GM12878 (cell line): ENCODE measurements around the gene FRMD8. TPM values are rescaled to one million over a fixed set of nuclear protein-coding genes. Genes with fewer than 3 reads are reported as not detected.

Experiments
- ATAC-seq: fragments of 200-7000 bp; cut with Tn5 transposase; 3 replicates; pipeline ENCODE4 v1.9.1; 2020; ENCODE audit warnings: mild to moderate bottlenecking, moderate library complexity
- BruUV-seq: library from RNA; stranded (reverse); fragments of 400-500 nt; replicated peaks from 2 replicates; lab custom pipeline; 2021; lab: Mats Ljungman, UMichigan
- CTCF ChIA-PET: fragments of 300-600 bp; sonication (Branson Sonifier 250); formaldehyde crosslinking; extraction: SDS; loops from one replicate; lab custom pipeline; 2021; ENCODE audit warnings: inconsistent platforms; lab: Yijun Ruan, JAX
- POLR2A ChIA-PET: fragments of 350-600 bp; formaldehyde crosslinking; extraction: SDS; loops from one replicate; lab custom pipeline; 2021; ENCODE audit warnings: inconsistent platforms; lab: Charles Lee
- RAD21 ChIA-PET: fragments of 300-600 bp; sonication (Branson Sonifier 250); formaldehyde crosslinking; loops from one replicate; lab custom pipeline; 2023; ENCODE audit warnings: antibody characterized with exemption; ENCODE audit not compliant: unreplicated experiment; lab: Charles Lee
- SMC1A ChIA-PET: fragments of 300-600 bp; sonication (Branson Sonifier 250); formaldehyde crosslinking; loops from one replicate; lab custom pipeline; 2023; ENCODE audit not compliant: unreplicated experiment, uncharacterized antibody; lab: Charles Lee
- DNase-seq: peaks from one replicate; pipeline ENCODE4 v3.0.0-alpha.2; 2011; ENCODE audit warnings: low read depth, low spot score
- FAIRE-seq: peaks from 3 replicates; lab custom pipeline; 2011; peaks lifted over from hg19 to GRCh38; lab: Jason Lieb, UNC
- H2AFZ ChIP-seq: 2 replicates; pipeline ENCODE4 v1.6.0; 2011; ENCODE audit warnings: low read depth, low read length, control low read depth; ENCODE audit not compliant: control insufficient read depth
- H3K27ac ChIP-seq: 2 replicates; pipeline ENCODE4 v1.5.1; 2011; ENCODE audit warnings: control low read depth; ENCODE audit not compliant: control insufficient read depth, insufficient read depth
- H3K27me3 ChIP-seq, 2 experiments: replicated peaks in 1 of 2; 2 replicates each; pipeline versions ENCODE4 v1.6.0 to v1.6.1; 2011; ENCODE audit warnings: low read length in 1 of 2; ENCODE audit not compliant: control insufficient read depth in 2 of 2, insufficient read depth in 2 of 2
- H3K36me3 ChIP-seq, 2 experiments: 2 replicates each; pipeline ENCODE4 v1.5.1; 2011; ENCODE audit warnings: low read length in 1 of 2; ENCODE audit not compliant: control insufficient read depth in 2 of 2, insufficient read depth in 2 of 2
- H3K4me1 ChIP-seq: 2 replicates; pipeline ENCODE4 v1.6.1; 2011; ENCODE audit warnings: mild to moderate bottlenecking, low read length, moderate library complexity, mixed read lengths; ENCODE audit not compliant: control insufficient read depth, insufficient read depth
- H3K4me2 ChIP-seq: 2 replicates; pipeline ENCODE4 v1.6.0; 2011; ENCODE audit warnings: control low read depth; ENCODE audit not compliant: control insufficient read depth, insufficient read depth
- H3K4me3 ChIP-seq: fragments of 200-600 bp; sonication (generic); 2 replicates; pipeline ENCODE4 v1.5.1; 2016
- H3K79me2 ChIP-seq: 2 replicates; pipeline ENCODE4 v1.6.0; 2011; ENCODE audit warnings: low read length; ENCODE audit not compliant: control insufficient read depth, insufficient read depth
- H3K9ac ChIP-seq: 2 replicates; pipeline ENCODE4 v1.8.0; 2011; ENCODE audit warnings: low read length, control low read depth, mixed read lengths; ENCODE audit not compliant: control insufficient read depth, insufficient read depth
- H3K9me3 ChIP-seq: replicated peaks from 3 replicates; pipeline ENCODE4 v1.5.1; 2011; ENCODE audit warnings: mild to moderate bottlenecking, low read length; ENCODE audit not compliant: control insufficient read depth, insufficient read depth
- H4K20me1 ChIP-seq: 2 replicates; pipeline ENCODE4 v1.6.0; 2011; ENCODE audit not compliant: control insufficient read depth, insufficient read depth
- CBFB ChIP-seq: IDR thresholded peaks from 2 replicates; pipeline ENCODE4 v1.6.1; 2016; ENCODE audit warnings: antibody characterized with exemption, low read depth
- IKZF1 ChIP-seq: fragments of 450-650 bp; conservative IDR thresholded peaks from 2 replicates; pipeline ENCODE4 v1.6.1; 2017; ENCODE audit warnings: antibody characterized with exemption, mild to moderate bottlenecking
- MEF2A ChIP-seq: IDR thresholded peaks from 2 replicates; pipeline ENCODE4 v1.6.1; 2011; ENCODE audit warnings: low read depth, mild to moderate bottlenecking, low read length, moderate library complexity; ENCODE audit not compliant: insufficient read depth
- PML ChIP-seq: IDR thresholded peaks from 2 replicates; pipeline ENCODE4 v1.6.1; 2012; ENCODE audit warnings: low read length, inconsistent platforms
- POLR2A ChIP-seq: IDR thresholded peaks from 2 replicates; pipeline ENCODE4 v1.6.1; 2011; ENCODE audit warnings: low read depth, mild to moderate bottlenecking, low read length
- POLR2AphosphoS2 ChIP-seq: IDR thresholded peaks from 2 replicates; pipeline ENCODE4 v1.6.1; 2011; ENCODE audit warnings: low read depth, mild to moderate bottlenecking, low read length, improper control_type of control experiment, moderate library complexity
- SMARCA5 ChIP-seq: fragments of 450-650 bp; IDR thresholded peaks from 2 replicates; pipeline ENCODE4 v1.6.1; 2017; ENCODE audit warnings: mild to moderate bottlenecking
- STAT3 ChIP-seq: IDR thresholded peaks from 2 replicates; pipeline ENCODE4 v1.6.1; 2011; ENCODE audit warnings: low read depth, low read length, improper control_type of control experiment
- USF1 ChIP-seq: IDR thresholded peaks from 2 replicates; pipeline ENCODE4 v1.6.1; 2011; ENCODE audit warnings: borderline replicate concordance, low read depth, mild to moderate bottlenecking, moderate library complexity, mixed read lengths, low read length; ENCODE audit not compliant: insufficient read depth; ENCODE audit errors: extremely low read length
- ZNF592 ChIP-seq: fragments of 450-650 bp; IDR thresholded peaks from 2 replicates; pipeline ENCODE4 v1.6.1; 2017; ENCODE audit warnings: mild to moderate bottlenecking, moderate library complexity
- WGBS: methylation state at CpG from one replicate; pipeline ENCODE4 v1.1.6; 2016; ENCODE audit warnings: low lambda C conversion rate; ENCODE audit not compliant: insufficient replicate concordance, insufficient coverage; ENCODE audit errors: missing lambda C conversion rate; 5-methylcytosine and 5-hydroxymethylcytosine counted together
- in situ Hi-C: fragments of 300-500 bp; cut with MboI; formaldehyde crosslinking; loops from 9 replicates; pipeline ENCODE4 v1.14.3; 2018; ENCODE audit warnings: mixed read lengths
- intact Hi-C: fragments of 100-400 bp; cut with micrococcal nuclease; formaldehyde crosslinking; loops from one replicate; pipeline ENCODE4 v1.14.2; 2022; ENCODE audit not compliant: unreplicated experiment
- polyA plus RNA-seq, 11 experiments: library from polyadenylated mRNA; depleted of rRNA in 4 of 11; unstranded in 6 of 11; stranded (reverse) in 5 of 11; fragments of >200 nt; fragmentation: Nextera tagmentation in 4 of 11; fragmentation: Illumina TruSeq in 1 of 11; extraction: Ambion mirVana in 4 of 11; extraction: Trizol in 1 of 11; gene quantifications; 1 replicate in 1 of 11; 2 replicates in 10 of 11; pipeline versions ENCODE4 v1.2.1 to v1.2.3, GENCODE V29; 2011 to 2016; ENCODE audit warnings: inconsistent platforms in 2 of 11, missing spikeins in 2 of 11, low read depth in 1 of 11
- total RNA-seq, 4 experiments: library from RNA; depleted of rRNA in 3 of 4; stranded (reverse); fragments of >200 nt in 3 of 4; fragmentation: Illumina TruSeq in 1 of 4; extraction: Trizol in 1 of 4; gene quantifications; 2 replicates each; pipeline versions ENCODE4 v1.2.1 to v1.2.3, GENCODE V29; 2013 to 2021

The FRMD8 gene
- total and polyA plus RNA-seq, 10 of the 15 experiments (the other 5 are each of a cell fraction or from before 2014, with no cell fraction given): 8.3 to 69.4 (median 28.0) TPM

GRCh38 chr11:65435981-65436411, 49.6 kb downstream of the FRMD8 start:
- Histone ChIP-seq H3K27ac (no peak overlapping the region), H3K79me2 (peaks cover 70% of the 10 kb centered on the region), H3K4me2 (no peak overlapping the region), H4K20me1 (no peaks in the 10 kb centered on the region), H3K4me1 (peaks cover 39% of the 10 kb centered on the region), H3K9ac (no peak overlapping the region), H2AFZ (no peak overlapping the region), H3K9me3 (no peaks in the 10 kb centered on the region), H3K36me3 (peaks cover 2 to 17% of the 10 kb centered on the region in 2 experiments), H3K4me3 (no peak overlapping the region), H3K27me3 (no peaks in the 10 kb centered on the region)
- CTCF ChIA-PET: interaction anchor here (1.5 kb wide), 1 partner anchor 74 kb away, joined by 4 read pairs; no protein-coding TSS in a partner anchor
- BruUV-seq: no TSS peak
- POLR2A ChIA-PET: interaction anchor here (0.6 to 1.9 kb wide), 5 partner anchors 12 to 40 kb away, joined by 3 to 7 read pairs (median 5); partner anchors contain the start of gene NEAT1
- FAIRE-seq (no peak), ATAC-seq (no peak), DNase-seq (no peak)
- SMC1A ChIA-PET: interaction anchor here (1.6 to 2.5 kb wide), 4 partner anchors 10 to 22 kb away, joined by 4 to 7 read pairs (median 6); no protein-coding TSS in a partner anchor
- RAD21 ChIA-PET: no interaction called here
- 91% methylated on average over 8 of the region's 8 CpGs for WGBS
- in situ Hi-C loops: no loop called here
- intact Hi-C loops: no loop called here
- TF ChIP-seq STAT3 (no peak), POLR2AphosphoS2 (0 out of 2 replicates have a peak, but pooled peaks have one; percentile 14), USF1 (no peak)

- intact Hi-C loops: no loop called here
- H3K79me2 ChIP-seq: peaks cover 68% of the 10 kb centered on the region
- peak; percentile 62; the same call in 1 of the 2 replicates for TF ChIP-seq POLR2A
- TF ChIP-seq MEF2A: no peak
- TF ChIP-seq PML: 0 out of 2 replicates have a peak, but pooled peaks have one; percentile 20
- TF ChIP-seq CBFB: no peak
- no peak for TF ChIP-seq ZNF592
- TF ChIP-seq IKZF1: 0 out of 2 replicates have a peak, but pooled peaks have one; percentile 14
- no peak for TF ChIP-seq SMARCA5
These were observed 50.1 kb downstream of the FRMD8 start for GRCh38 chr11:65436412-65437032.

More at GRCh38 chr11:65436412-65437032, 50.1 kb downstream of the FRMD8 start:
- ChIA-PET RAD21 (interaction anchor here (0.8 to 1.8 kb wide), 6 partner anchors 12 to 73 kb away, joined by 3 to 4 read pairs (median 4); no protein-coding TSS in a partner anchor), CTCF (interaction anchor here (0.7 to 1.5 kb wide), 5 partner anchors 17 to 76 kb away, joined by 3 to 9 read pairs (median 4); no protein-coding TSS in a partner anchor), POLR2A (interaction anchor here (0.5 to 1.9 kb wide), 6 partner anchors 10 to 69 kb away, joined by 3 to 7 read pairs (median 6); partner anchors contain the start of gene NEAT1), SMC1A (interaction anchor here (1.0 to 2.5 kb wide), 9 partner anchors 10 to 65 kb away, joined by 3 to 8 read pairs (median 5); no protein-coding TSS in a partner anchor)
- Histone ChIP-seq H3K4me2 (no peak overlapping the region), H3K9me3 (no peaks in the 10 kb centered on the region), H3K4me1 (peaks cover 43% of the 10 kb centered on the region), H2AFZ (no peak overlapping the region), H4K20me1 (no peaks in the 10 kb centered on the region), H3K27me3 (no peaks in the 10 kb centered on the region), H3K9ac (no peak overlapping the region), H3K36me3 (peaks cover 2 to 17% of the 10 kb centered on the region in 2 experiments), H3K4me3 (no peak overlapping the region), H3K27ac (no peak overlapping the region)
- no TSS peak for BruUV-seq
- in situ Hi-C loops: no loop called here
- ATAC-seq (no peak), DNase-seq (no peak), FAIRE-seq (no peak)
- WGBS: over 99% methylated on average over 5 of the region's 5 CpGs
